IMR-90 (cell line): Measurements from ENCODE around the gene IL21R. TPM values are rescaled to one million over a fixed set of nuclear protein-coding genes. Genes with fewer than 3 reads are reported as not detected.

Experiments used
- ATAC-seq: fragments of 200-7000 bp; cut with Tn5 transposase; 2 replicates; pipeline ENCODE4 v1.9.1; 2020; ENCODE audit warnings: low read depth, mild to moderate bottlenecking, moderate library complexity
- BruUV-seq: library from RNA; stranded (reverse); fragments of 400-500 nt; replicated peaks from 2 replicates; lab custom pipeline; 2021; lab: Mats Ljungman, UMichigan
- CTCF ChIA-PET: fragments of 300-600 bp; formaldehyde crosslinking; extraction: SDS; loops from one replicate; lab custom pipeline; 2021; ENCODE audit warnings: antibody characterized with exemption; lab: Yijun Ruan, JAX
- POLR2A ChIA-PET: fragments of 300-600 bp; sonication (Branson Sonifier 250); formaldehyde crosslinking; loops from one replicate; lab custom pipeline; 2022; ENCODE audit warnings: antibody characterized with exemption; ENCODE audit not compliant: unreplicated experiment; lab: Charles Lee
- DNase-seq: peaks from one replicate; pipeline ENCODE4 v3.0.0; 2013
- H2AFZ ChIP-seq: replicated peaks from 2 replicates; pipeline ENCODE3; 2013; ENCODE audit warnings: low read length, mild to moderate bottlenecking; ENCODE audit not compliant: poor library complexity
- H2AK5ac ChIP-seq: 2 replicates; pipeline ENCODE4 v1.6.1; 2013; ENCODE audit warnings: low read depth, low read length, inconsistent platforms
- H2AK9ac ChIP-seq: replicated peaks from 2 replicates; pipeline ENCODE3; 2013; ENCODE audit warnings: mild to moderate bottlenecking, low read depth, low read length, moderate library complexity; ENCODE audit not compliant: poor library complexity
- H2BK120ac ChIP-seq: 2 replicates; pipeline ENCODE4 v1.6.1; 2013; ENCODE audit warnings: low read depth, low read length, inconsistent platforms
- H2BK15ac ChIP-seq: 3 replicates; pipeline ENCODE4 v1.6.1; 2013; ENCODE audit warnings: low read depth, low read length, inconsistent platforms
- H2BK20ac ChIP-seq: 2 replicates; pipeline ENCODE4 v1.6.1; 2013; ENCODE audit warnings: low read depth, mild to moderate bottlenecking, inconsistent platforms, low read length, moderate library complexity
- H2BK5ac ChIP-seq: 2 replicates; pipeline ENCODE4 v1.6.1; 2013; ENCODE audit warnings: mild to moderate bottlenecking, low read depth, low read length, inconsistent platforms; ENCODE audit not compliant: poor library complexity, severe bottlenecking
- H3K14ac ChIP-seq: replicated peaks from 2 replicates; pipeline ENCODE4 v1.6.1; 2013; ENCODE audit warnings: low read depth, low read length, inconsistent platforms
- H3K18ac ChIP-seq: 2 replicates; pipeline ENCODE4 v1.6.1; 2013; ENCODE audit warnings: low read depth, low read length, control low read depth
- H3K23ac ChIP-seq: 2 replicates; pipeline ENCODE4 v1.6.1; 2013; ENCODE audit warnings: low read depth, low read length, inconsistent platforms
- H3K27ac ChIP-seq: 2 replicates; pipeline ENCODE4 v1.5.1; 2013; ENCODE audit warnings: mild to moderate bottlenecking, control low read depth, low read length; ENCODE audit not compliant: insufficient read depth
- H3K27me3 ChIP-seq: 2 replicates; pipeline ENCODE4 v1.6.1; 2013; ENCODE audit warnings: low read length; ENCODE audit not compliant: control insufficient read depth, insufficient read depth
- H3K36me3 ChIP-seq: 2 replicates; pipeline ENCODE4 v1.6.1; 2013; ENCODE audit warnings: low read length, mixed read lengths; ENCODE audit not compliant: control insufficient read depth, insufficient read depth
- H3K4ac ChIP-seq: 2 replicates; pipeline ENCODE4 v1.6.1; 2013; ENCODE audit warnings: low read depth, low read length, inconsistent platforms
- H3K4me1 ChIP-seq: 2 replicates; pipeline ENCODE4 v1.6.1; 2013; ENCODE audit warnings: low read length, mixed read lengths; ENCODE audit not compliant: control insufficient read depth, insufficient read depth
- H3K4me2 ChIP-seq: 2 replicates; pipeline ENCODE4 v1.6.1; 2013; ENCODE audit warnings: low read depth, mild to moderate bottlenecking, control low read depth, low read length, moderate library complexity
- H3K4me3 ChIP-seq: 2 replicates; pipeline ENCODE4 v1.5.1; 2013; ENCODE audit warnings: low read depth, mild to moderate bottlenecking, control low read depth, low read length, moderate library complexity; ENCODE audit not compliant: insufficient read depth
- H3K56ac ChIP-seq: 2 replicates; pipeline ENCODE4 v1.6.1; 2013; ENCODE audit warnings: low read length, inconsistent platforms; ENCODE audit not compliant: insufficient read depth; ENCODE audit errors: extremely low read depth
- H3K79me1 ChIP-seq, 2 experiments: 2 replicates each; pipeline ENCODE4 v1.6.1; 2013; ENCODE audit warnings: low read length in 2 of 2, inconsistent platforms in 1 of 2, low read depth in 1 of 2
- H3K9ac ChIP-seq: 2 replicates; pipeline ENCODE4 v1.6.1; 2013; ENCODE audit warnings: low read depth, low read length, control low read depth
- H3K9me1 ChIP-seq: 2 replicates; pipeline ENCODE4 v1.6.1; 2013; ENCODE audit warnings: low read length, inconsistent platforms; ENCODE audit not compliant: insufficient read depth
- H3K9me3 ChIP-seq: 2 replicates; pipeline ENCODE4 v1.6.1; 2013; ENCODE audit warnings: low read length; ENCODE audit not compliant: control insufficient read depth, insufficient read depth
- H4K20me1 ChIP-seq: 2 replicates; pipeline ENCODE4 v1.6.1; 2013; ENCODE audit warnings: low read length, inconsistent platforms; ENCODE audit not compliant: insufficient read depth
- H4K5ac ChIP-seq: 2 replicates; pipeline ENCODE4 v1.6.1; 2013; ENCODE audit warnings: mild to moderate bottlenecking, low read depth, low read length, control low read depth
- H4K8ac ChIP-seq, 2 experiments: 2 replicates each; pipeline ENCODE4 v1.6.1; 2013; ENCODE audit warnings: low read depth in 2 of 2, low read length in 2 of 2, control low read depth in 1 of 2, inconsistent platforms in 1 of 2
- H4K91ac ChIP-seq: 2 replicates; pipeline ENCODE4 v1.6.1; 2013; ENCODE audit warnings: low read depth, low read length, inconsistent platforms; ENCODE audit not compliant: insufficient read depth
- BHLHE40 ChIP-seq: fragments of 150-350 bp; IDR thresholded peaks from 2 replicates; pipeline ENCODE4 v1.6.1; 2016; ENCODE audit warnings: mild to moderate bottlenecking, low read depth, low read length
- CEBPB ChIP-seq: IDR thresholded peaks from 2 replicates; pipeline ENCODE4 v1.6.1; 2012; ENCODE audit warnings: low read depth, low read length, improper control_type of control experiment
- CHD1 ChIP-seq: IDR thresholded peaks from 2 replicates; pipeline ENCODE4 v1.6.1; 2012; ENCODE audit warnings: low read depth, low read length, improper control_type of control experiment
- CTCF ChIP-seq: conservative IDR thresholded peaks from 2 replicates; pipeline ENCODE4 v1.5.1; 2012; ENCODE audit warnings: mild to moderate bottlenecking, low read depth, low read length, improper control_type of control experiment
- ELK1 ChIP-seq: fragments of 150-350 bp; IDR thresholded peaks from 2 replicates; pipeline ENCODE4 v1.6.1; 2016; ENCODE audit warnings: low read depth, mild to moderate bottlenecking, low read length, moderate library complexity, borderline replicate concordance
- FOS ChIP-seq: fragments of 150-350 bp; IDR thresholded peaks from 2 replicates; pipeline ENCODE4 v1.6.1; 2016; ENCODE audit warnings: low read depth, low read length
- MAFK ChIP-seq: IDR thresholded peaks from 2 replicates; pipeline ENCODE4 v1.6.1; 2012; ENCODE audit warnings: low read depth, low read length, improper control_type of control experiment
- MAZ ChIP-seq: IDR thresholded peaks from 2 replicates; pipeline ENCODE4 v1.6.1; 2012; ENCODE audit warnings: low read depth, mild to moderate bottlenecking, low read length, improper control_type of control experiment, moderate library complexity, borderline replicate concordance
- NFE2L2 ChIP-seq: fragments of 150-350 bp; IDR thresholded peaks from 2 replicates; pipeline ENCODE4 v1.6.1; 2016; ENCODE audit warnings: low read depth, mild to moderate bottlenecking, low read length
- POLR2A ChIP-seq: IDR thresholded peaks from 2 replicates; pipeline ENCODE4 v1.6.1; 2012; ENCODE audit warnings: mild to moderate bottlenecking, low read depth, low read length
- RAD21 ChIP-seq: IDR thresholded peaks from 2 replicates; pipeline ENCODE4 v1.6.1; 2012; ENCODE audit warnings: low read length, improper control_type of control experiment
- RCOR1 ChIP-seq: IDR thresholded peaks from 2 replicates; pipeline ENCODE4 v1.6.1; 2012; ENCODE audit warnings: mild to moderate bottlenecking, low read length, improper control_type of control experiment; ENCODE audit not compliant: insufficient replicate concordance
- RFX5 ChIP-seq: IDR thresholded peaks from 2 replicates; pipeline ENCODE4 v1.8.0; 2012; ENCODE audit warnings: low read depth, mild to moderate bottlenecking, low read length, moderate library complexity
- SMC3 ChIP-seq: fragments of 150-350 bp; IDR thresholded peaks from 2 replicates; pipeline ENCODE4 v1.6.1; 2016; ENCODE audit warnings: low read depth, mild to moderate bottlenecking, antibody characterized with exemption, low read length, moderate library complexity
- USF2 ChIP-seq: fragments of 150-350 bp; IDR thresholded peaks from 2 replicates; pipeline ENCODE4 v1.6.1; 2017; ENCODE audit warnings: mild to moderate bottlenecking, antibody characterized with exemption, low read length, low read depth
- WGBS, 2 experiments: methylation state at CpG; one replicate each; pipeline versions ENCODE4 v1.1.5 to v1.1.7; 2013; ENCODE audit warnings: missing lambda C conversion rate in 2 of 2; ENCODE audit not compliant: insufficient read length in 1 of 2; ENCODE audit errors: extremely low coverage in 2 of 2; 5-methylcytosine and 5-hydroxymethylcytosine counted together
- dilution Hi-C: fragments of 300-500 bp; cut with HindIII; formaldehyde crosslinking; loops from one replicate; pipeline ENCODE4 v1.14.3; 2018; ENCODE audit warnings: low sequenced_read_pairs; ENCODE audit not compliant: unreplicated experiment
- in situ Hi-C: fragments of 300-500 bp; cut with MboI; formaldehyde crosslinking; loops from 3 replicates; pipeline ENCODE4 v1.14.3; 2019; ENCODE audit warnings: low sequenced_read_pairs, inconsistent platforms, mixed read lengths
- intact Hi-C: fragments of 100-400 bp; cut with micrococcal nuclease; formaldehyde crosslinking; loops from 2 replicates; pipeline ENCODE4 v1.10.0; 2022
- polyA plus RNA-seq, 3 experiments: library from polyadenylated mRNA; depleted of rRNA; stranded (reverse); fragments of >200 nt; gene quantifications; 2 replicates each; pipeline ENCODE4 v1.2.3, GENCODE V29; 2012; ENCODE audit warnings: low replicate concordance in 1 of 3
- total RNA-seq: library from RNA; depleted of rRNA; stranded (reverse); fragments of >200 nt; gene quantifications from 2 replicates; pipeline ENCODE4 v1.2.3, GENCODE V29; 2012

The IL21R gene
- total and polyA plus RNA-seq, 2 of the 4 experiments (the other 2 are of a cell fraction) = 0.72 to 0.97 TPM

- dilution Hi-C loops = no loop called here
- ATAC-seq = no peak
- in situ Hi-C loops = no loop called here
Observed at GRCh38 chr16:27441998-27442397, 40.0 kb downstream of the IL21R start.

More at GRCh38 chr16:27441998-27442397, 40.0 kb downstream of the IL21R start:
- Histone ChIP-seq H2BK5ac (no peak overlapping the region), H4K20me1 (no peaks in the 10 kb centered on the region), H4K5ac (no peak overlapping the region), H3K4me2 (no peak overlapping the region), H3K23ac (no peak overlapping the region), H3K79me1 (no peaks in the 10 kb centered on the region; a peak in 1 of 4 replicates), H4K8ac (no peak overlapping the region), H3K9me3 (peaks cover 11% of the 10 kb centered on the region), H2AK5ac (no peak overlapping the region), H3K4ac (no peak overlapping the region), H3K9ac (no peak overlapping the region), H3K4me1 (no peaks in the 10 kb centered on the region), H3K56ac (no peak overlapping the region), H3K27me3 (no peaks in the 10 kb centered on the region), H2BK120ac (no peak overlapping the region), H2BK20ac (no peak overlapping the region), H3K4me3 (no peak overlapping the region), H3K18ac (no peak overlapping the region), H2AK9ac (no peak overlapping the region), H4K91ac (no peak overlapping the region), H3K27ac (no peak overlapping the region), H3K14ac (no peak overlapping the region), H2AFZ (no peak overlapping the region), H3K36me3 (peaks cover 2% of the 10 kb centered on the region; the same call in 1 of the 2 replicates), H2BK15ac (no peak overlapping the region), H3K9me1 (peaks cover 12% of the 10 kb centered on the region)
- BruUV-seq = no TSS peak
- POLR2A ChIA-PET = no interaction called here
- TF ChIP-seq SMC3 (no peak), MAZ (no peak), MAFK (no peak), BHLHE40 (no peak), ELK1 (no peak), RAD21 (no peak), CEBPB (no peak), CHD1 (no peak), CTCF (no peak), NFE2L2 (no peak), FOS (no peak), POLR2A (no peak), USF2 (no peak), RFX5 (no peak), RCOR1 (no peak)
- CTCF ChIA-PET = no interaction called here
- WGBS, 2 experiments = no CpG with 5 or more reads among the region's 8 CpGs
- intact Hi-C loops = no loop called here
- DNase-seq = no peak
